ENCODE measurements around the gene NIPAL3. TPM values are rescaled to one million over a fixed set of nuclear protein-coding genes. Genes with fewer than 3 reads are reported as not detected.
"Not testable (repeated sequence)": the region's sequence is repeated elsewhere in the genome, so short reads cannot be mapped to it uniquely, and the experiment has no call there.

The NIPAL3 gene
- total and polyA plus RNA-seq, 2 donors from 2014 or later = 13.5 to 46.4 TPM

DNA sequence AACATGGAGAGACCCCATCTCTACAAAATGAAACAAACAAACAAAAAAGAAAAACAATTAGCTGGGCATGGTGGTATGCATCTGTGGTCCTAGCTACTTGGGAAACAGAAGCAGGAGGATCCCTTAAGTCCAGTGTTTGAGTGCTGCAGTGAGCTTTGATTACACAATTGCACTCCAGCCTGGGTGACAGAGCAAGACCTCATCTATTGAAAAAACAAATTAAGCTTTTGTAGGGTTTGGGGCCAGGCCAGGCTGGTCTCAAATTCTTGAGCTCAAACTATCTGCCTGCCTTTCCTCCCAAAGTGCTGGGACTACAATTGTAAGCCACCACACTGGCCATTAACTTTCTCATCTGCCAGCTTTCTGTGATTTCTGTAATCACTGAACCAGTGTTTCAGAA, 27.2 kb downstream of the NIPAL3 start:
- no peaks in the 10 kb centered on the region for H3K9me3 ChIP-seq (ENCODE audit: control insufficient read depth in 2 of 3, insufficient read depth in 1 of 3, low read length in 3 of 3)
- H3K4me3 ChIP-seq (ENCODE audit: low read length in 3 of 3) = no peak overlapping the region
- H3K27me3 ChIP-seq (ENCODE audit: control insufficient read depth, insufficient read depth, low read length) = no peaks in the 10 kb centered on the region
- intact Hi-C loops (cut with DNase I) = no loop called here
- FAIRE-seq = no peak
- TF ChIP-seq, protein P1, sequence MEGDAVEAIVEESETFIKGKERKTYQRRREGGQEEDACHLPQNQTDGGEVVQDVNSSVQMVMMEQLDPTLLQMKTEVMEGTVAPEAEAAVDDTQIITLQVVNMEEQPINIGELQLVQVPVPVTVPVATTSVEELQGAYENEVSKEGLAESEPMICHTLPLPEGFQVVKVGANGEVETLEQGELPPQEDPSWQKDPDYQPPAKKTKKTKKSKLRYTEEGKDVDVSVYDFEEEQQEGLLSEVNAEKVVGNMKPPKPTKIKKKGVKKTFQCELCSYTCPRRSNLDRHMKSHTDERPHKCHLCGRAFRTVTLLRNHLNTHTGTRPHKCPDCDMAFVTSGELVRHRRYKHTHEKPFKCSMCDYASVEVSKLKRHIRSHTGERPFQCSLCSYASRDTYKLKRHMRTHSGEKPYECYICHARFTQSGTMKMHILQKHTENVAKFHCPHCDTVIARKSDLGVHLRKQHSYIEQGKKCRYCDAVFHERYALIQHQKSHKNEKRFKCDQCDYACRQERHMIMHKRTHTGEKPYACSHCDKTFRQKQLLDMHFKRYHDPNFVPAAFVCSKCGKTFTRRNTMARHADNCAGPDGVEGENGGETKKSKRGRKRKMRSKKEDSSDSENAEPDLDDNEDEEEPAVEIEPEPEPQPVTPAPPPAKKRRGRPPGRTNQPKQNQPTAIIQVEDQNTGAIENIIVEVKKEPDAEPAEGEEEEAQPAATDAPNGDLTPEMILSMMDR (IDR thresholded peaks at IDR 0.05; ENCODE audit: borderline replicate concordance, extremely low read depth, insufficient read depth) = no peak
- peaks cover 0 to 3% (median 0%) of the 10 kb centered on the region in 3 donors for H3K36me3 ChIP-seq (ENCODE audit: control insufficient read depth in 2 of 3, insufficient read depth in 3 of 3, low read length in 3 of 3)
- no peak overlapping the region for H3K27ac ChIP-seq (ENCODE audit: low read depth in 2 of 2, low read length in 2 of 2)
- DNase-seq = no peak
- H3K9ac ChIP-seq (ENCODE audit: low read length in 3 of 3) = no peak overlapping the region
- no peaks in the 10 kb centered on the region for H3K4me1 ChIP-seq (ENCODE audit: control insufficient read depth in 2 of 3, insufficient read depth in 2 of 3, low read depth in 1 of 3, low read length in 3 of 3)

DNA sequence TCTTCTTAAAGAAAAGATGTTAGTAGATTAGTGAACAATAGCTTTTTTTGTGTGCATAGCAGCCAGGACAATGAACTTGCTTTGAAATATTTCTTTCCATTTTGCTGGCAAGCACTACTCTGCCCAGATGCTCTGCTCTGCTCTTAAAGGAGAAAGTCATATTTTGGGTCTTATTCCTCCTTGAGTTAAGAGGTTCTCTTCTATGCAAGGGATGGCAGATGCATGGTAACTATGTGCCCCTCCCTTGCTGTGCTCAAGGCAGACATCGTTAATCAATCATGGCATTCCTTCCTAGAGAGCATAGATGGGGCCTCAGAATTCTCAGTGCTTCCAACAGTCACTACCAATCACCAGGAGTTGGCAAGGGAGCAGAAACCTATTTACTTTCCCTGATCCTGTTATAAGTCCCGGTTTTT, 27.6 kb downstream of the NIPAL3 start:
- Histone ChIP-seq H3K9me3 (ENCODE audit: control insufficient read depth in 2 of 3, insufficient read depth in 1 of 3, low read length in 3 of 3) (no peaks in the 10 kb centered on the region), H3K27me3 (ENCODE audit: control insufficient read depth, insufficient read depth, low read length) (no peaks in the 10 kb centered on the region), H3K9ac (ENCODE audit: low read length in 3 of 3) (no peak overlapping the region), H3K27ac (ENCODE audit: low read depth in 2 of 2, low read length in 2 of 2) (no peak overlapping the region), H3K36me3 (ENCODE audit: control insufficient read depth in 2 of 3, insufficient read depth in 3 of 3, low read length in 3 of 3) (peaks cover 0 to 3% (median 0%) of the 10 kb centered on the region in 3 donors), H3K4me3 (ENCODE audit: low read length in 3 of 3) (no peak overlapping the region), H3K4me1 (ENCODE audit: control insufficient read depth in 2 of 3, insufficient read depth in 2 of 3, low read depth in 1 of 3, low read length in 3 of 3) (no peaks in the 10 kb centered on the region)
- TF ChIP-seq, protein P1 (IDR thresholded peaks at IDR 0.05; ENCODE audit: borderline replicate concordance, extremely low read depth, insufficient read depth) = no peak
- DNase-seq (peak in 1 of 5 donors; percentile 26), FAIRE-seq (no peak)
- intact Hi-C loops (cut with DNase I) = no loop called here

DNA sequence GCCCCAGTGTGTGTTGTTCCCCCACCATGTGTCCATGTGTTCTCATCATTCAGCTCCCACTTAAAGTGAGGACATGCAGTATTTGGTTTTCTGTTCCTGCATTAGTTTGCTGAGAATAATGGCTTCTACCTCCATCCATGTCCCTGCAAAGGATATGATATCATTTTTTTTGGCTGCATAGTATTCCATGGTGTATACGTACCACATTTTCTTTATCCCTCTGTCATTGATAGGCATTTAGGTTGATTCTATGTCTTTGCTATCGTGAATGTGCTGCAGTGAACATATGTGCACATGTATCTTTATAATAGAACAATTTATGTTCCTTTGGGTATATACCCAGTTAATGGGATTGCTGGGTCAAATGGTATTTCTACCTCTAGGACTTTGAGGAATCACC, 30.8 kb downstream of the NIPAL3 start:
- H3K9ac ChIP-seq (ENCODE audit: low read length in 3 of 3); H3K4me3 ChIP-seq (ENCODE audit: low read length in 3 of 3); FAIRE-seq; H3K4me1 ChIP-seq (ENCODE audit: control insufficient read depth in 2 of 3, insufficient read depth in 2 of 3, low read depth in 1 of 3, low read length in 3 of 3); H3K27ac ChIP-seq (ENCODE audit: low read depth in 2 of 2, low read length in 2 of 2); H3K27me3 ChIP-seq (ENCODE audit: control insufficient read depth, insufficient read depth, low read length); H3K9me3 ChIP-seq (ENCODE audit: control insufficient read depth in 2 of 3, insufficient read depth in 1 of 3, low read length in 3 of 3); intact Hi-C loops (cut with DNase I); DNase-seq: not testable (repeated sequence)
- peaks cover 0 to 15% (median 9%) of the 10 kb centered on the region in 3 donors for H3K36me3 ChIP-seq (ENCODE audit: control insufficient read depth in 2 of 3, insufficient read depth in 3 of 3, low read length in 3 of 3)

DNA sequence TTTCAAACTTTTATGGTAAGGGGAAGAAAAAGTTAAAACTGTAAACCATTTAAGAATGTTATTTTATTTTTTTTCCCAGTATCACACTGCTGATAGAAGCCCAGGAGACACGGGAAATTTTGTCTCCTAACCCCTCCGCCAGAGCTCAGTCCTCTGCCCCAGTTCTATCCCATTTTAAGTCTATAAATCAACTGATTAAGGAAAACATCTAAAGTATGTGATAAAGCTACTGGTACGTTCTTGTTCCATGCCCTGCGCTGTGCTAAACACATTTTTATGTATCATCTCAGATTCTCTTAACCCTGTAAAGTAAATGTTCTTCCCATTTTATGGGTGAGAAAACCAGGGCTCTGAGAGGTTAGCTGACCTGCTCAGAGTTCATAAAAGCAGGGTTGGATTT, 34.7 kb downstream of the NIPAL3 start:
- Histone ChIP-seq H3K27ac (ENCODE audit: low read depth in 2 of 2, low read length in 2 of 2) (no peak overlapping the region), H3K9me3 (ENCODE audit: control insufficient read depth in 2 of 3, insufficient read depth in 1 of 3, low read length in 3 of 3) (no peaks in the 10 kb centered on the region), H3K4me1 (ENCODE audit: control insufficient read depth in 2 of 3, insufficient read depth in 2 of 3, low read depth in 1 of 3, low read length in 3 of 3) (no peaks in the 10 kb centered on the region), H3K27me3 (ENCODE audit: control insufficient read depth, insufficient read depth, low read length) (no peaks in the 10 kb centered on the region), H3K4me3 (ENCODE audit: low read length in 3 of 3) (no peak overlapping the region), H3K36me3 (ENCODE audit: control insufficient read depth in 2 of 3, insufficient read depth in 3 of 3, low read length in 3 of 3) (peaks cover 0 to 15% (median 12%) of the 10 kb centered on the region in 3 donors), H3K9ac (ENCODE audit: low read length in 3 of 3) (no peak overlapping the region)
- TF ChIP-seq, protein P1 (IDR thresholded peaks at IDR 0.05; ENCODE audit: borderline replicate concordance, extremely low read depth, insufficient read depth) = no peak
- FAIRE-seq (no peak), DNase-seq (peak in 1 of 5 donors; percentile 29)
- intact Hi-C loops (cut with DNase I) = no loop called here
